ENCODE data around the gene ERV3-1.

- TF ChIP-seq POLR2A (IDR thresholded peaks at IDR 0.05; ENCODE audit: low read depth, low read length) (no peak), TAF1 (IDR thresholded peaks at IDR 0.05; ENCODE audit: low read depth, low read length) (no peak)
Measured at GRCh38 chr7:64978497-64979203, 27.8 kb downstream of the ERV3-1 start.

All from GM12891 (cell line).